HG02840 (cell line): Measurements from ENCODE around the gene CCDC87.
"Not testable (repeated sequence)": the region's sequence is repeated elsewhere in the genome, so short reads cannot be mapped to it uniquely, and the experiment has no call there.

Experiments
- ATAC-seq: cut with Tn5 transposase; IDR thresholded peaks from one replicate; pipeline ENCODE4 v1.9.1; 2021; ENCODE audit warnings: mild to moderate bottlenecking, moderate library complexity, moderate number of reproducible peaks; ENCODE audit not compliant: unreplicated experiment, low FRiP score

The CCDC87 gene

DNA sequence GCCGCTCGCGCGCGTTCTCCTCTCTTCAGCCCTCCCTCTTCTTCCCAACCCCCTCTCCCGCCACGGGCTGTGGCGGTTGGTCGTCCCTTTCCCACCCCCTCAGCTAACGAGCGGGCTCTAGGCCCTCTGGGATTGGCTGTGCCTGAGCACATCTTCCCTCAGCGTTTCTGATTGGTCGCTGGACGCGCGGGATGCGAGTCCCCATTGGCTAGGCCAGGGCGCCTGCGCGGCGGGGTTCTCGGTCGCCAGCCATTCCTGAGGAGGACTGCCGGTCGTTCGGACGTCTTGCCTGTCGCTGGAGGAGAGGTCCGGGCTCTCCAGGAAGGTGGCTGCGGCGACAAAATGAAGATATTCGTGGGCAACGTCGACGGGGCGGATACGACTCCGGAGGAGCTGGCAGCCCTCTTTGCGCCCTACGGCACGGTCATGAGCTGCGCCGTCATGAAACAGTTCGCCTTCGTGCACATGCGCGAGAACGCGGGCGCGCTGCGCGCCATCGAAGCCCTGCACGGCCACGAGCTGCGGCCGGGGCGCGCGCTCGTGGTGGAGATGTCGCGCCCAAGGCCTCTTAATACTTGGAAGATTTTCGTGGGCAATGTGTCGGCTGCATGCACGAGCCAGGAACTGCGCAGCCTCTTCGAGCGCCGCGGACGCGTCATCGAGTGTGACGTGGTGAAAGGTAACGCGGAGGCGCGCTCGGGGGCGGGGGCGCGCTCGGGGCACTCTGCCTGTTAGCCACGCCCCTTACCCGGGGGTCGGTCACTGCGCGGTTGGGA lies 23.7 kb upstream of the CCDC87 start, which contains the start of gene RBM14:
Gene RBM14, plus strand, starts transcription at position 252 of the 776 bp plus-strand sequence. Its CDS starts 91 bp downstream, at position 343.
- peak; percentile 84 for ATAC-seq

DNA sequence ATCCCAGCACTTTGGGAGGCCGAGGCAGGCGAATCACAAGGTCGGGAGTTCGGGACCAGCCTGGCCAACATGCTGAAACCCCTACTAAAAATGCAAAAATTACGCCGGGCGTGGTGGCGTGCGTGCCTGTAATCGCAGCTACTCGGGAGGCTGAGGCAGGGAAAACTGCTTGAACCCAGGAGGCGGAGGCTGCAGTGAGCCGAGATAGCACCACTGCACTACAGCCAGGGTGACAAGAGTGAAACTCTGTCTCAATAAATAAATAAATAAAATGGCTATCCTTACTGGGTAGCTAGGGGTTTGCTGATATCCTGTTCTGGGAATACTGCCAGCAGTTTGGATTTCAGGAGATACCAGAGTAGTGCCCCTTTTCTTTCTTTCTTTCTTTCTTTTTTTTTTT lies 21.2 kb upstream of the CCDC87 start:
- ATAC-seq = no peak

DNA sequence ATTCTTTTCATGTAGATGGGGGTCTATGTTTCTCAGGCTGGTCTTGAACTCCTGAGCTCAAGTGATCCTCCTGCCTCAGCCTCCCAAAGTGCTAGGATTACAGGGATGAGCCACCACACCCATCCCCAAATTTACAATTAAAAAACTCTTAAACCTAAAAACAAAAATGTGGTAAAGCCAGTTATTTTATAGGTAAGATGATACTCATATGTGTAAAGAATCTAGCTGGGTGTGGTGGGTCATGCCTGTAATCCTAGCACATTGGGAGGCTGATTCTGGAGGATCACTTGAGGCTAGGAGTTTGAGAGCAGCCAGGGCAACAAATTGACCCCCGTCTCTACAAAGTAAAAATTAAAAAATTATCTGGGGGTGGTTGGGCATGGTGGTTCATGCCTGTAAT lies 19.6 kb upstream of the CCDC87 start:
- ATAC-seq = no peak

DNA sequence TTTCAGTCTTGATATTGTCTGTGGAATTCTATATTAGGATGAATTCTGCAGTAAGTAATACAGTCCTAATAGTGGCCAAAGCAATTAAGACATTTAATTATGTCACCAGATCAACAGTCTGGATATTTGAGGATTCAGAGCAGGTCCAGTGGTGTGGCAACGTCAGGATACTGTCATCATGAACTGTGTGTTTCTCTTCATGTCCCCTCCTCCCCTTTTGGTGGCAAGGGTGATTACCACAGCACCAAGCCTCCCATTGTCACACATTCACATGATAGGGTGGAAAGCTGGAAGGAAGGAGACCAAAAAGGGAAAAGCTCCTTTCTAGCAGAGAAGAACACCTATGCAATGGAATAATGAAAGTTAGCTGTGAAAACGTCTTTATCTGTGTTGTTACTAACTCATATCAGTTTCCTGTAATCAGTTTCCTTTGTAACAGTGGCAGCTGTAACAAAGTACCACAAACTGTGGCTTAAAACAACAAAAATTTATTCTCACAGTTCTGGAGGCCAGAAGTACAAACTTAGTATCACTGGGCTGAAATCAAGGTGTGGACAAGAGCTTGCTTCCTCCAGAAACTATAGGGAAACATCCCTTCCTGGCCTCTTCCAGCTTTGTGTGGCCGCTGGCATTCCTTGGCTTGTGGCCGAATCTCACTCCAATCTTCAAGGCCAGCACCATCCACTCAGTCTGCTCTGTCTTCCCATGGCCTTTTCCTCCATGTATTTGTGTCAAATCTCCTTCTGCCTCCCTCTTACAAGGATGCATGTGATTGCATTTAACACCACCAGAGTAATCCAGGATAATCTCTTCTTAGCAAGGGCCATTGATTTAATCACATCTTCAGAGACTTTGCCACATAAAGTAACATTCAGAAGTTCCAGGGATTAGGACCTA lies 17.1 kb upstream of the CCDC87 start:
- ATAC-seq = no peak

DNA sequence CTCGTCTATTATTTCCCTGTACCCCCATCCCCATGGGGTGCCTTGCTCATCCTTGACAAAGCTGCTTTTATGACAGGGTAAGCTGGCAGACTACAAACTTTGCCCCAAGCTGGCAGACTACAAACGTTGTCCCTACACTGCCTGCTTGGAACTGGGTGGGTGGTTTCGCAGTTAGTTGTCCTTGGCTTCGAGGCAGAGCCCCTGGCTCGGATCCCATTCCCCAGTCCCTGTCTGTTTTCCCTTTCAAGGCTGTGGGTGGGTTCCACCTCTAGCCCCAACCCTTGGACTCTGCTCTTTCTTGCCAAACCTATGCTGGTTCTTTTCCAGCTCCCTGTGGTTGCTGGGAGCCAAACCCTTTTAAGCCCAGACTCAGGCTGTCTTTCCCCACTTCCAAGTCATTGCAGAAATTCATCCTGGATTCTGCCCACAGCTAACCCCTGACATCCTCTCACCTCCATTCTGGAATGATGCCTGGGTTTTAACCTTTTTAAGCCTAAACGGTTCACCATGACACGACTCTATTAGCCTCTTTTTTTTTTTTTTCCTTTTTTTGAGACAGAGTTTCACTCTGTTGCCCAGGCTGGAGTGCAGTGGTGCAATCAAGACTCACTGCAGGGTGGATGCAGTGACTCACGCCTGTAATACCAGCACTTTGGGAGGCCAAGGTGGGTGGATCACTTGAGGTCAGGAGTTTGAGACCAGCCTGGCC lies 14.4 kb upstream of the CCDC87 start:
- no peak for ATAC-seq

DNA sequence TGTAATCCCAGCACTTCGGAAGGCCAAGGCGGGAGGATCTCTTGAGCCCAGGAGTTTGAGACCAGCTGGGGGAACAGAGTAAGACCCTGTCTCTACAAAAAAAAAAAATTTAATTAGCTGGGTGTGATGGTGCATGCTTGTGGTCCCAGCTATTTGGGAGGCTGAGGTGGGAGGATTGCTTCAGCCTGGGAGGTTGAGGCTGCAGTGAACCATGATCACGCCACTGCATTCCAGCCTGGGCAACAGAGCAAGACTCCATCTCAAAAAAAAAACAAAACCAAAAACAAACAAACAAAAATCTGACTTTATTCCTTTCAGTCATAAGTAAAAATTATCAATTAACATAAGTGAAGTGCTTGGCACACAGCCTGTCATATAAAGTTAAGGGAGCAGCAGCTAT lies 13.7 kb upstream of the CCDC87 start:
- not testable (repeated sequence) for ATAC-seq

DNA sequence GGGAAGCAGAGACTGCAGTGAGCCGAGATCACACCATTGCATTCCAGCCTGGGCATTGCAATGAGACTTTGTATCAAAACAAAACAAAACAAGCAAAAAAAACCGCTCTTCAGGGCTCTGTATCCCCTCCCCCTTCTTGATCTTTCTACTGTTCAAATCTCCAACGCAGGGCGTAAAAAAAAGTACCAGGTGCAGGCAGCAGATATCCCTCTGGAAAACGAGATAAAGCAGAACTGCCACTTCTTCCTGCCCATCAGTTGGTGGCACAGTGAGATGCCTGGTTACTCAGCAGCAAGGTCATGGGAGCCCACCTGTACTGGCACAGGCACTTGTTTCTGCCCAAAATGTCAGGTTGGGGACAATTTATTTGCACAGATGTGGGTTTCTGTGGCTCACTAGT lies 11.3 kb upstream of the CCDC87 start:
- no peak for ATAC-seq

DNA sequence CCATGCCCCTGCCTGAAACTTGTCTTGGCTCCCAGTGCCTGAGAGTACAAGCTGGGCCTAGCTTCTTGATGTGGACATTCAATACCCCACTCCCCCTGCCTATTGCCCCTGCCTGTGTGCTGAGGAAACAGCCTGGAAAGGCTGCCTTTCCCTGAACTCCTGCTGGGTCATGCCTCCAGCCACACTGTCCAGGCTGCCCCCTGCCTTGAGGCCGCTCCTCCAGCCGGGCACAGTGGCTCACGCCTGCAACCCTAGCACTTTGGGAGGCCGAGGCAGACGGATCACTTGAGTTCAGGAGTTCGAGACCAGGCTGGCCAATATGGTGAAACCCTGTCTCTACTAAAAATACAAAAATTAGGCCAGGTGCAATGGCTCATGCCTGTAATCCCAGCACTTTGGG lies 10.2 kb upstream of the CCDC87 start:
- ATAC-seq = no peak

DNA sequence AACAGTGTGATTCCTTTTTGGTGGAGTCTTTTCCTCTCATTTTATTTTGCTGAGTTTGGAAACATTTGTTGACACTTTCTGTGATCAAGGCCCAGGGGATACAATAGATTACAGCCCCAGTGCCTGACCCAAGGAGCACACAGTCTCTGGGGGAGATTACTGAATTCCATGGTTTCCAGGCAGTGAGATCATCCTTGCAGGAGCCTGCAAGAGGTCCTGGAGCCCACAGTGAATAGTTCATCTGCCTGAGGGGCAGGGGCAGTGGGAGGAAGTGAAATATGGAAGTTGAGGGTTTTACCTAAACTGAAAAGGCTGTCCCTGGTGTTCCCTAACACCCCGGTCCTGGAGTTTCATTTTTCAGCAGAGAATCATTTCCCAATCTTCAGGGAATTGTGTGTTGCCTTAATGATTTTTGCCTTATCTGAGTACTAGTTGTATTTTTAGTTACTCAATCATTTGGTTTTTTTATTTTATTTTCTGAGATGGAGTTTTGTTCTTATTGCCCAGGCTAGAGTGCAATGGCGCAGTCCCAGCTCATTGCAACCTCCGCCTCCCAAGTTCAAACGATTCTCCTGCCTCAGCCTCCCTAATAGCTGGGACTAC lies 7.9 kb upstream of the CCDC87 start:
- no peak for ATAC-seq

DNA sequence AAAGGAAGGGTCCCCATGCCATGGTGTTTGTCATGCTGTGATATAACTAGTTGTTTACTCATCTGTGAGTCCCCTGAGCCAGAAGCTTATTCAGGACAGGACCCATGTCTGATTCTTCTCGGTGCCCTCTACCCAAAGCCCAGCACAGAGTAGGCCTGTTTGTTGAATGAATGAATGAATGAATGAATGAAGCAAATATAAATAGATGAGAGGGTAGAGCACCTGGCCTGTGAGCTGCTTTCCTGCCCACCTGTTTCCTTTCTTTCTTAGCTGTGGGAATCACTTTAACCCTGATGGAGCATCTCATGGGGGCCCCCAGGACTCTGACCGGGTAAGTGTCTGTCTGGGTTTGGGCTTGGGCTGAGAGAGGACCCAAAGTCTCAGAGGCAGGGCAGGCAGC lies 7.4 kb upstream of the CCDC87 start:
- no peak for ATAC-seq

DNA sequence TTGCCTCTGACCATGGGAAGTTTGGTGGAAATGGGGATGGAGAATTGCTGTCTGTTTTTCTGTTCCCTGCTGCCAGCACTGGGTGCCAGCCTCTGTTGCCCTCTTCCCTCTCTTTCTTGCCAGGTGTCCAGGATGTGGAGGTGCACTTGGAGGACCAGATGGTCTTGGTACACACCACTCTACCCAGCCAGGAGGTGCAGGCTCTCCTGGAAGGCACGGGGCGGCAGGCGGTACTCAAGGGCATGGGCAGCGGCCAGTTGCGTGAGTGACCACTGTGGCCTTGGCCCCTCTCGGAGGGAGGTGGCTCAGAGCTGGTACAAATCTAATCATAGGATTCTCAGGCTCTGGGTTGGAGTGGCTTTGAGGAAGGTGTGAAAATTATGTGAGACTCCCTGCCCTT lies 6.1 kb upstream of the CCDC87 start:
- ATAC-seq = no peak

DNA sequence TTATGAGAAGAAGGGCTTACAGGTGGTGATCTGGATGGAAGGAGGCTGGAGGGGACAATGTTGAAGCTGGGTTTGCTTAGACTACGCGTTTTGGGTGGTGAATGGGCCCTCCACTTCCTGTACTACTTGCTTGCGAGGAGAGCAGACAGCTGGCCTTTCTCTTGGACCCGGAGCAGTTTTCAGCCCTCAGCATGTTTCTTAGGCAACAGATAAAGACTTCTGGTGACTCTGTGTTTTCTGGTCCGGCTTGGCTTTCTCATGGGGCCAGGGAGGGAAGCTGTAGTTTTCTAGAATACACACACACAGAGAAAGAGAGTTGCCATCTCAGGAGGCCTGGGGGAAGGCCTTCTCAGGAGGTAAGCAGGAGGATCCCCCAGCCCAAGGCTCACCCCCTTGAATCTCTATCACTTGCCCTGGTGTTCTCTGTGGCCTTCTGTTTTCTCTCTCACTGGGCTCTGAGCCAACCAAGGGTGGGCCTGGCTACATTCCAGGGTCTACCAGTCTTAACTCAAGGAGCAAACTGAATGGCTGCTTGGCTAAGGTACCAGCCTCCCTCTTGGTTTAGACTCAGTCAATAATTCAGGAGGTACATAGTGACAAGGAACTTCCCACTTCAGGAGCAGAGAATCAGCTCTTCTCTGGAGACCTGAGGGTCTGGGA lies 2.5 kb upstream of the CCDC87 start:
- no peak for ATAC-seq

DNA sequence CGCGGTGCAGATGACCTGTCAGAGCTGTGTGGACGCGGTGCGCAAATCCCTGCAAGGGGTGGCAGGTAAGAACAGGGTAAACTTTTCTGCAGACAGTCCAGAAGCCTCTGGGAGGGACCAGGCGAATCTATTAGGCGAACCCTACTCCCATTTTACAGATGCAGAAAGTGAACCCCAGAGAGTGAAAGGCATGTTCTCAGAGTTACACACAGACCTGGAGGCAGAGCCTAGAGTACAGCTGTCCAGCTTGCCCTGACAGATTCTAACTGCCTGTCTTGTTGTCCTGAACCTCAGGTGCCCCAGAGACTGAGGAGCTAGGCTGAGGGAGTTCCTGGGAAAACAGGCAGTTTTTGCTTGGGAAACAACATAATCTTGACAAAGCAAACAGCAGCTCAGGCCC lies 787 bp upstream of the CCDC87 start:
- no peak for ATAC-seq

DNA sequence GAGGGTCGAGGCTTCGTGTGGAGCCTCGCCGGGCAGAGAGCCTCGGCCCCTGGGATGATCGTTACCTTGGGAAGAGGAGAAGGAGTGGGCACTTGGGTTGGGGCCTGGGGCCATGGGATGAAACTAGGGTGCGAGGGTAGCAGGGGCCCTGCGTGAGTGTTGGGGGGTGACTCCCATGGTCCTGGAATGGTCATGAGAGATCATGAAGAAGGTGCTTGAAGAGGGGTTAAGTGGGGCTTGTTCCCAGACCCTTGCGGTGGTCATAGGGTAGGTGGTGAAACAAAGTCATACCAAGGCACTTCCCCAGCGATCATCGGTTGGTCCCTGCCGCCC lies 406 bp upstream of the CCDC87 start:
- ATAC-seq = peak; percentile 28

DNA sequence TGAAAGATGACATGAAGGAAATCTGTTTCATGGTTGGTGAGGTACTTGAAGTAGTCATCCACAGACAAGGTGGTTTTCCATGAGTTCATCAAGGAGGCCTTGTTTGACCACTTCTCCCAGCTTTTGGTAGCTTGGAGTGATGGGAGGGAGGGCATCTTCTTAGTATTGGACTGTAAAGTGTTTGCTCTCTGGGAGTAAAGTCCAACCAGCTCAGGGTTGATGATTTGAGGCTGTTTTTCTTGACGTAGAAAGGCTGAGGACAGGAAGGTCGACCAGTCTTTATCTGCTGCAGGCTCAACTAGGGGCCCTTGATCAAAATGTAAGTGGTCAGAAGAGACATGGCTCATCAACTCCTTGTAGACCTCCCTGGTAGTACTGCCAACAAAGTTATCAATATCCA lies 1.7 kb downstream of the CCDC87 start:
- no peak for ATAC-seq

DNA sequence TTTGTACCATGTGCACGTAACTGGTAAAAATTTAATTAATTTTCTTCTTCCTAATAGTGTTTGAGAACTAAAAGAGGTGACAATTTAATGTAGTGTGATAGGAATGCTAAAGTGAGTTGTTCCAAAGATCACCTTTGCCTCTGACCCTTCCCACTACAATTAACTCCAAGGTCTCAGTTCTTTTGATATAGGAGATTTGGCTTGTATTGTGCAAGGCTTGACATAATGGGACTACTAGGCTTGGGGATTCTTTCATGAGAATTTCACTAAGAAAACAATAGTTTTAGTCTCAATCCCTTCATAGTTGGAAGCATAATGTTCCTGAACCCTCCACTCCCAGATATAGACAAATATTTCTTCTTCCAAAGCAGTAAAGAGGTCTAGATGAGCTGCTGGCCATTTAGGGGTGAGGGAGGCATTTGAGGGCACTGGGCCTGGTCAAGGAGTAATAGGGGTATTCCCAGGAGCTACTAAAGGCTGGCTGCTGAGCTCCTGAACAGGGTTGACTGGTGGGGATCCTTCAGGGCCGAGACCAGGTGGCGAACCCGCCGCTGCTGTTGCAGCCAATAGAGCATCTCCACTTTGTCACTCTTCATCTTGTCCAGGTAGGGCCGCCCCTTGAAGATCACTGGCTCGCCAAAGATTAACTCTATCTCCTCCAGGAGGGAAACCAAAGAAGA lies 2.7 kb downstream of the CCDC87 start:
- no peak for ATAC-seq

DNA sequence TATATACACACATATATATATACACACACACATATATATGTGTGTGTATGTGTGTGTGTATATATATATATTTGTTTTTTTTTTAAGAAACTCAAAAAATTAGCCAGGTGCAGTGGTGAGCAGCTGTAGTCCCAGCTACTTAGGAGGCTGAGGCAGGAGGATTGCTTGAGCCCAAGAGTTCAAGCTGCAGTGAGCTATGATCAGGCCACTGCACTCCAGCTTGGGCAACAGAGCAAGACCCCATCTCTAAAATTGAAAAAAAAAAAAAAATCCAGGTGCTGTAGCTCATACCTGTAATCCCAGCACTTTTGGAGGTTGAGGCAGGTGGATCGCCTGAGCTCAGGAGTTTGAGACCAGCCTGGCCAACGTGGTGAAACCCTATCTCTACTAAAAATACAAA lies 3.5 kb downstream of the CCDC87 start:
- ATAC-seq = not testable (repeated sequence)

DNA sequence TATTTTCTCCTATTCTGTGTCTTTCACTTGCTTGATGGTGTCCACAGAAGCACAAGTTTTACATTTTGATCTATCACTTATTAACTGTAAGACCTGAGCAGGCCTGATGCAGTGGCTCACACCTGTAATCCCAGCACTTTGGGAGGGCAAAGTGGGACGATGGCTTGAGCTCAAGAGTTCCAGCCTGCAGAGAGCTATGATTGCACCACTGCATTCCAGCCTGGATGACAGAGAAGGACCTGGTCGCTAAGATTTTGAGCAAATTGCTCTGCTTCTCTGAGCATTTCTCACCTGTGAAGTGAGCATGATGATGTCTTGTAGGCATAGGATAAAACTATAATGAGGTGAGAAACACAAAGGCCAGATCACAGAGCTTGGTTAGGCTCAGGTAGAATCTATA lies 6.7 kb downstream of the CCDC87 start:
- no peak for ATAC-seq

DNA sequence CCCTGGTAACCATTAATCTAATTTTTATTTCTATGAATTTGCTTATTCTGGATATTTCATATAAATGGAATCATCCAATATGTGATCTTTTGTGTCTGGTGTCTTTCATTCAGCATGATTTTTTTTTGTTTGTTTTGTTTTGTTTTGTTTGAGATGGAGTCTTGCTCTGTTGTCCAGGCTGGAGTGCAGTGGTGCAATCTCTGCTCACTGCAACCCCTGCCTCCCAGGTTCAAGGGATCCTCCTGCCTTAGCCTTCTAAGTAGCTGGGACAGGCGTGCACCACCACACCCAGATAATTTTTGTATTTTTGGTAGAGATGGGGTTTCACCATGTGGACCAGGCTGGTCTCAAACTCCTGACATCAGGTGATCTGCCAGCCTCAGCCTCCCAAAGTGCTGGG lies 7.4 kb downstream of the CCDC87 start:
- not testable (repeated sequence) for ATAC-seq
